ENCODE data around the gene LCN6. TPM values are rescaled to one million over a fixed set of nuclear protein-coding genes. Genes with fewer than 3 reads are reported as not detected.

The LCN6 gene
- total RNA-seq, 1 experiment from 2014 or later, result not detected

DNA sequence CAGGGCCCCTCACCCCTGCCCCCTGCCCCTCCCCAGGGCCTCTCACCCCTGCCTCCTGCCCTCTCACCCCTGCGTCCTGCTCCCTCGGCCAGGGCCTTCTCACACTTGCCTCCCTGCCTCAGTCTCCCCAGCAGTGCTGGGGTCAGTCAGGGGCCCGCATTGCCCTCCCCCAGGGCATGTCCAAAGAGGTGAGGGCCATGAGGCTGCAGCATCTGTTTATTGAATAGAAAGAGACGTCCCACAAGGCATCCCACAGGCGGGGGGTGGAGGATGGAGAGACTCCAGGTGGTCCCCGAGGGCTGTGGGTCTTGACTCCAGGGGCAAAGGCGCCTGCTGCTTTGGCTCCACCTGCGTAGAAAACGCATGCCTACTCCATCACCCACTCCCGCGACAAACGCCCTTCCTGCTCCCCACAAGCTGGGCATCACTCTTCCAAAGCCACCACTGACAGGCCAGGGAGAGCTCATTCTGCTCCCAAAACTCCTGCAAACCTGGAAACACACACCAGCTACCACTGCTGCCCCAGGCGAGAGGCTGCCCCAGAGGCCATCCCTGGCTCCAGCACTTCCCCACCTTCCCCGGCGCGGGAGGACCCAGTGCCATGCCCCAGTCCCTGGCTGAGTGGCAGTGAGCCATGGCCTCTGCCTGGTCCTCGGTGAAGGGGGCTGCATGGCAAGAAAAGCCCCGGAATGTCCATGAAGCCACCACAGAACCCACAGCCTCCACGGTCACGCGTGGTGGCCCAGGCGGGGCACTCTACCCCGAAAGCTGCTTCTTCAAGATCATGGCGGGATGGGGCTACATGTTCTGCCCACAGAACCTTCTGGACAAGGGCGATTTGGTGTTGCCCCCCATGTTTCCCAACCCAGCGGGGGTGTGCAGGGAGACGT is 11.4 kb upstream of the LCN6 start:
- Mint-ChIP-seq H3K4me3 (ENCODE audit: unreplicated experiment) (no peak overlapping the region), H3K27me3 (ENCODE audit: insufficient read depth, unreplicated experiment) (no peaks in the 10 kb centered on the region), H3K27ac (ENCODE audit: low read depth, unreplicated experiment) (no peak overlapping the region), H3K4me1 (ENCODE audit: insufficient read depth, unreplicated experiment) (no peaks in the 10 kb centered on the region), H3K36me3 (ENCODE audit: insufficient read depth, unreplicated experiment) (no peaks in the 10 kb centered on the region), H3K9me3 (ENCODE audit: unreplicated experiment) (no peaks in the 10 kb centered on the region)
- TF ChIP-seq, protein P1, sequence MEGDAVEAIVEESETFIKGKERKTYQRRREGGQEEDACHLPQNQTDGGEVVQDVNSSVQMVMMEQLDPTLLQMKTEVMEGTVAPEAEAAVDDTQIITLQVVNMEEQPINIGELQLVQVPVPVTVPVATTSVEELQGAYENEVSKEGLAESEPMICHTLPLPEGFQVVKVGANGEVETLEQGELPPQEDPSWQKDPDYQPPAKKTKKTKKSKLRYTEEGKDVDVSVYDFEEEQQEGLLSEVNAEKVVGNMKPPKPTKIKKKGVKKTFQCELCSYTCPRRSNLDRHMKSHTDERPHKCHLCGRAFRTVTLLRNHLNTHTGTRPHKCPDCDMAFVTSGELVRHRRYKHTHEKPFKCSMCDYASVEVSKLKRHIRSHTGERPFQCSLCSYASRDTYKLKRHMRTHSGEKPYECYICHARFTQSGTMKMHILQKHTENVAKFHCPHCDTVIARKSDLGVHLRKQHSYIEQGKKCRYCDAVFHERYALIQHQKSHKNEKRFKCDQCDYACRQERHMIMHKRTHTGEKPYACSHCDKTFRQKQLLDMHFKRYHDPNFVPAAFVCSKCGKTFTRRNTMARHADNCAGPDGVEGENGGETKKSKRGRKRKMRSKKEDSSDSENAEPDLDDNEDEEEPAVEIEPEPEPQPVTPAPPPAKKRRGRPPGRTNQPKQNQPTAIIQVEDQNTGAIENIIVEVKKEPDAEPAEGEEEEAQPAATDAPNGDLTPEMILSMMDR (IDR thresholded peaks at IDR 0.05; ENCODE audit: unreplicated experiment), result no peak
- no peak for DNase-seq (ENCODE audit: unreplicated experiment)
- intact Hi-C loops (cut with micrococcal nuclease), result no loop called here
- POLR2A ChIA-PET, result no interaction called here
- no TSS peak for BruUV-seq (replicated peaks)
- CTCF ChIA-PET, result interaction anchor here (0.6 to 4.8 kb wide), 8 partner anchors 15 to 470 kb away, joined by 3 to 30 read pairs (median 6); no protein-coding TSS in a partner anchor

DNA sequence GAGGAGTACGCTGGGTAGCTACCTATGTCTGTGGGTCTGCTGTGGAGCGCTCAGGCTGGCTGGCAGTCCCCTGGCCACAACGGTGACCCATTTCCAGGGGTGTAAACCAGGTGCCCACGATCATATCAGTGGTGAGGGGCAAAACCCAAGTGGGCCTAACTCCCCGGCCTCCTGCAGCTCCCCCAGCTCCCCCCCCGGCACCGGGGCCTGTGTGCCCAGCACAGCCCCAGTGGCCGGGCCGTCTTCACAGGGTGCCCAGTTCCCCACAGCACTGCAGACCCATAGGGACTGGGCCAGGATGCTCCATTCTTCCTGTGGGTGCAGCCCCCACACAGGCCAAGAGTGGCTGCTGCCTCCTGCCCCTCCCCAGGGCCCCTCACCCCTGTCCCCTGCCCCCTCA is 10.7 kb upstream of the LCN6 start:
- intact Hi-C loops (cut with micrococcal nuclease), result no loop called here
- H3K4me1 Mint-ChIP-seq (ENCODE audit: insufficient read depth, unreplicated experiment), result no peaks in the 10 kb centered on the region
- CTCF ChIA-PET, result interaction anchor here (0.6 to 4.8 kb wide), 3 partner anchors 20 to 471 kb away, joined by 3 to 30 read pairs (median 10); no protein-coding TSS in a partner anchor

DNA sequence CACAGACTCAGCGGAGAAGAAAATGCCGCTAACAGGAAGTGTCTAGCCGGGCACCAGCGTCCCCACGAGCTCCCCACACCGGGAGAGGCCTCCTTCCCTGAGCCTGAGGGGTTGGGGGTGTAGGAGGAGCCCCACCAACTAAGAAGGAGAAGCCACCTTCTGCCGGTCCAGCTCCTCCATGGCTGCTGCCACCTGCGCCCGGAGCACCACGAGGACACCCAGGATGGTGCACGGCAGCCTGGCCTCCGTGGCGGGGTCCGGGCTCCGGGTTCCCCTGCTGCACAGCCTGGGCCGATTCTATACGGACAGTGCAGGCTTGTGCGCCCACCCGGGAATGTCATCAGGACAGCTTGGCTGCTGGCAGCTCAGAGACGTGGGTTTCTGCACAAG is 9.4 kb upstream of the LCN6 start:
- Mint-ChIP-seq H3K4me3 (ENCODE audit: unreplicated experiment) (no peak overlapping the region), H3K27me3 (ENCODE audit: insufficient read depth, unreplicated experiment) (no peaks in the 10 kb centered on the region), H3K4me1 (ENCODE audit: insufficient read depth, unreplicated experiment) (no peaks in the 10 kb centered on the region), H3K9me3 (ENCODE audit: unreplicated experiment) (peaks cover under 1% of the 10 kb centered on the region), H3K27ac (ENCODE audit: low read depth, unreplicated experiment) (no peak overlapping the region), H3K36me3 (ENCODE audit: insufficient read depth, unreplicated experiment) (no peaks in the 10 kb centered on the region)
- CTCF ChIA-PET, result interaction anchor here (0.5 to 4.8 kb wide), 10 partner anchors 9 to 362 kb away, joined by 3 to 30 read pairs (median 3); partner anchors contain the start of gene LCN10
- no TSS peak for BruUV-seq (replicated peaks)
- POLR2A ChIA-PET, result no interaction called here
- TF ChIP-seq, protein P1 (IDR thresholded peaks at IDR 0.05; ENCODE audit: unreplicated experiment), result no peak
- DNase-seq (ENCODE audit: unreplicated experiment), result no peak
- intact Hi-C loops (cut with micrococcal nuclease), result no loop called here

More for the DNA sequence above, 10.7 kb upstream of the LCN6 start:
- TF ChIP-seq, protein P1 (IDR thresholded peaks at IDR 0.05; ENCODE audit: unreplicated experiment), result no peak
- DNase-seq (ENCODE audit: unreplicated experiment), result no peak
- Mint-ChIP-seq H3K27ac (ENCODE audit: low read depth, unreplicated experiment) (no peak overlapping the region), H3K36me3 (ENCODE audit: insufficient read depth, unreplicated experiment) (no peaks in the 10 kb centered on the region), H3K9me3 (ENCODE audit: unreplicated experiment) (no peaks in the 10 kb centered on the region), H3K4me3 (ENCODE audit: unreplicated experiment) (no peak overlapping the region), H3K27me3 (ENCODE audit: insufficient read depth, unreplicated experiment) (no peaks in the 10 kb centered on the region)
- POLR2A ChIA-PET, result no interaction called here
- no TSS peak for BruUV-seq (replicated peaks)

DNA sequence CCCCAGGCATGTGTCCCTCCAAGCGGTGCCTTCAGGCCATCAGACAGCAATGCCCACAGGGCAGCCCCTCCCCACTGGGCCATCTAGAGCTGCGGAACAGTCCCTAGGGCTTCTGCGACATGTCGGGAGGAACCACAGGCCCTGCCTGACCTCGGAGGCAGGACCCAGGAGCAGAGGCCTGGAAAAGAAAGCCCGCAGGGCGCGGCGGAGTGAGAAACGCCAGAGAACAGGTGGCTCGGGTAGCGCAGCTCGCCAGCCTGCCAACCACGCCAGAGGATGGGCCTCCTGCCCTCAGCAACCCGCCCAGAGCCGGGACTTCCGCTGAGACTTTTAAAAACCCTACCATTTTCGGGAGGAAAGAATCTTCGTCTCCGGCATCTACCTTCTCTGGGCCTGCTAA is 9.0 kb upstream of the LCN6 start:
- no peaks in the 10 kb centered on the region for H3K36me3 Mint-ChIP-seq (ENCODE audit: insufficient read depth, unreplicated experiment)
- TF ChIP-seq, protein P1 (IDR thresholded peaks at IDR 0.05; ENCODE audit: unreplicated experiment), result no peak
- CTCF ChIA-PET, result interaction anchor here (0.6 to 4.8 kb wide), 8 partner anchors 9 to 277 kb away, joined by 3 to 30 read pairs (median 3); partner anchors contain the start of gene LCN10
- H3K27me3 Mint-ChIP-seq (ENCODE audit: insufficient read depth, unreplicated experiment), result no peaks in the 10 kb centered on the region
- no peaks in the 10 kb centered on the region for H3K4me1 Mint-ChIP-seq (ENCODE audit: insufficient read depth, unreplicated experiment)
- intact Hi-C loops (cut with micrococcal nuclease), result no loop called here
- peaks cover 5% of the 10 kb centered on the region for H3K9me3 Mint-ChIP-seq (ENCODE audit: unreplicated experiment)
- no peak overlapping the region for H3K4me3 Mint-ChIP-seq (ENCODE audit: unreplicated experiment)
- no peak for DNase-seq (ENCODE audit: unreplicated experiment)
- H3K27ac Mint-ChIP-seq (ENCODE audit: low read depth, unreplicated experiment), result no peak overlapping the region
- POLR2A ChIA-PET, result no interaction called here
- BruUV-seq (replicated peaks), result no TSS peak

All from MCF 10A (cell line).